ENCODE results near the gene TMEM87B. TPM values are rescaled to one million over a fixed set of nuclear protein-coding genes. Genes with fewer than 3 reads are reported as not detected.
A peak's percentile ranks its signal among the peaks of the same experiment; 100 is the strongest.

TMEM87B gene, protein sequence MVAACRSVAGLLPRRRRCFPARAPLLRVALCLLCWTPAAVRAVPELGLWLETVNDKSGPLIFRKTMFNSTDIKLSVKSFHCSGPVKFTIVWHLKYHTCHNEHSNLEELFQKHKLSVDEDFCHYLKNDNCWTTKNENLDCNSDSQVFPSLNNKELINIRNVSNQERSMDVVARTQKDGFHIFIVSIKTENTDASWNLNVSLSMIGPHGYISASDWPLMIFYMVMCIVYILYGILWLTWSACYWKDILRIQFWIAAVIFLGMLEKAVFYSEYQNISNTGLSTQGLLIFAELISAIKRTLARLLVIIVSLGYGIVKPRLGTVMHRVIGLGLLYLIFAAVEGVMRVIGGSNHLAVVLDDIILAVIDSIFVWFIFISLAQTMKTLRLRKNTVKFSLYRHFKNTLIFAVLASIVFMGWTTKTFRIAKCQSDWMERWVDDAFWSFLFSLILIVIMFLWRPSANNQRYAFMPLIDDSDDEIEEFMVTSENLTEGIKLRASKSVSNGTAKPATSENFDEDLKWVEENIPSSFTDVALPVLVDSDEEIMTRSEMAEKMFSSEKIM
- total RNA-seq (2021) (20.1 and 24.4 TPM in 2 replicates), Bru-seq, nascent RNA (percentile 90 among the genes with signal in this experiment), BruChase-seq, experiment 1, labeled RNA remaining after a 2-hour chase (percentile 93 among the genes with signal in this experiment), BruChase-seq, experiment 2, labeled RNA remaining after a 6-hour chase (percentile 85 among the genes with signal in this experiment)
- long read RNA-seq, full-length matches to known transcripts = 21 of 28 reads
- long read RNA-seq, partial matches to known transcripts = 1 of 28 reads
- long read RNA-seq, other reads (novel, unspliced or antisense) = 6 of 28 reads

DNA sequence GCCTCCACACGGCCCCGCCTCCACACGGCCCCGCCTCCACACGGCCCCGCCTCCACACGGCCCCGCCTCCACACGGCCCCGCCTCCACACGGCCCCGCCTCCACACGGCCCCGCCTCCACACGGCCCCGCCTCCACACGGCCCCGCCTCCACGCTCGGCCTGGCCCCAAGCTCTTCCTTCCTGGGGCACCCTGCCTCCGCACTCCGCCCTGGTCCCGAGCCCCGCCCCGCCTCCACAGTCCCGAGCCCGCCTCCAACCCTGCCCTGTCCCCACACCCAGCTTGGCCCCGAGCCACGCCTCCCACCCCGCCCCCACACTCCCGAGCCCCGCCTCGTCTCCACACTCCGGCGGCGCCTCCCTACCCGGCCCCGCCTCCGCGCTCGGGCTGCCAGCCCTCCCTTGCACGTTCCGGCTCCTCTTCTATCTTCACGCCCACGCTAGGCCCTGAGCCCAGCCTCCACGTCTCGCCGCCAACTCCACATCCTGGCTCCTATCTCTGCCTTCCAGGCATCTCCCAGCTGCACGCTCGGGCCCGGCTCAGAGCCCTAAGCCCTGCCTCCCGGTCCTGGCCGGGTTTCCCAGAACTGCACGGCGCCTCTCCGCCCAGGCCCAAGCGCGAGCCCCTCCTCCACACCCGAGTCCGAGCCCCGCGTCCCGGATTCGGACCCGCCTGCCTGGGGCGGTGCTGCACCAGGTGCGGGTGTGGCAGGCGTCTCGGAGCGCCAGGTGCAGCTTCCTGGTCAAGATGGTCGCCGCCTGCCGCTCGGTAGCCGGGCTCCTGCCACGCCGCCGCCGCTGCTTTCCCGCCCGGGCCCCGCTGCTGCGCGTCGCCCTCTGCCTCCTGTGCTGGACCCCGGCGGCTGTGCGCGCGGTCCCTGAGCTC lies at the start of gene TMEM87B:
Gene TMEM87B (plus strand): TSS at position 423 of the 883 bp plus-strand sequence. CDS start 323 bp downstream, at position 746.
- peaks cover 44% of the 10 kb centered on the region for H3K79me2 ChIP-seq (ENCODE audit: low read depth)
- intact Hi-C loops (cut with micrococcal nuclease; ENCODE audit: unreplicated experiment) = loop anchor here (1.0 to 10.0 kb wide), 3 partner anchors 200 to 670 kb away; partner anchors contain the start of genes CHCHD5, NT5DC4 and ZC3H8
- H2AFZ ChIP-seq = peak within 1 kb of the TSS; percentile 92
- 0 out of 2 replicates have a peak, but pooled peaks cover 7% of the 10 kb centered on the region for H3K36me3 ChIP-seq (ENCODE audit: low read depth)
- H3K9me3 ChIP-seq (ENCODE audit: insufficient read depth, low read depth) = no peaks in the 10 kb centered on the region
- no TSS peak for BruUV-seq (replicated peaks)
- H4K20me1 ChIP-seq (ENCODE audit: insufficient read depth) = peaks cover 8% of the 10 kb centered on the region; the same call in 1 of the 2 replicates
- ChIA-PET CTCF (interaction anchor here (0.6 to 1.2 kb wide), 4 partner anchors 46 to 161 kb away, joined by 3 to 5 read pairs (median 4); no protein-coding TSS in a partner anchor), POLR2A (ENCODE audit: unreplicated experiment) (interaction anchor here (0.6 to 1.0 kb wide), 3 partner anchors 9 to 528 kb away, joined by 4 to 10 read pairs (median 5); no protein-coding TSS in a partner anchor)
- peak; percentile 82 to 96 for DNase-seq
- H3K4me3 ChIP-seq = peak within 1 kb of the TSS; percentile 87
- peaks cover 30% of the 10 kb centered on the region for H3K4me1 ChIP-seq (replicated peaks; ENCODE audit: insufficient read depth)
- TF ChIP-seq, protein P1, sequence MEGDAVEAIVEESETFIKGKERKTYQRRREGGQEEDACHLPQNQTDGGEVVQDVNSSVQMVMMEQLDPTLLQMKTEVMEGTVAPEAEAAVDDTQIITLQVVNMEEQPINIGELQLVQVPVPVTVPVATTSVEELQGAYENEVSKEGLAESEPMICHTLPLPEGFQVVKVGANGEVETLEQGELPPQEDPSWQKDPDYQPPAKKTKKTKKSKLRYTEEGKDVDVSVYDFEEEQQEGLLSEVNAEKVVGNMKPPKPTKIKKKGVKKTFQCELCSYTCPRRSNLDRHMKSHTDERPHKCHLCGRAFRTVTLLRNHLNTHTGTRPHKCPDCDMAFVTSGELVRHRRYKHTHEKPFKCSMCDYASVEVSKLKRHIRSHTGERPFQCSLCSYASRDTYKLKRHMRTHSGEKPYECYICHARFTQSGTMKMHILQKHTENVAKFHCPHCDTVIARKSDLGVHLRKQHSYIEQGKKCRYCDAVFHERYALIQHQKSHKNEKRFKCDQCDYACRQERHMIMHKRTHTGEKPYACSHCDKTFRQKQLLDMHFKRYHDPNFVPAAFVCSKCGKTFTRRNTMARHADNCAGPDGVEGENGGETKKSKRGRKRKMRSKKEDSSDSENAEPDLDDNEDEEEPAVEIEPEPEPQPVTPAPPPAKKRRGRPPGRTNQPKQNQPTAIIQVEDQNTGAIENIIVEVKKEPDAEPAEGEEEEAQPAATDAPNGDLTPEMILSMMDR (conservative IDR thresholded peaks at IDR 0.05) = no peak
- no peak for TF ChIP-seq EZH2 (IDR thresholded peaks at IDR 0.05; ENCODE audit: low read depth)
- peak within 1 kb of the TSS; percentile 71 for H3K27ac ChIP-seq
- H3K9me2 ChIP-seq (ENCODE audit: insufficient read depth) = no peaks in the 10 kb centered on the region
- peaks cover 31% of the 10 kb centered on the region for H3F3A ChIP-seq (ENCODE audit: insufficient read depth, low read depth)
- H3K4me2 ChIP-seq = peak within 1 kb of the TSS; percentile 89
- H3K27me3 ChIP-seq (ENCODE audit: insufficient read depth, low read depth) = no peaks in the 10 kb centered on the region

DNA sequence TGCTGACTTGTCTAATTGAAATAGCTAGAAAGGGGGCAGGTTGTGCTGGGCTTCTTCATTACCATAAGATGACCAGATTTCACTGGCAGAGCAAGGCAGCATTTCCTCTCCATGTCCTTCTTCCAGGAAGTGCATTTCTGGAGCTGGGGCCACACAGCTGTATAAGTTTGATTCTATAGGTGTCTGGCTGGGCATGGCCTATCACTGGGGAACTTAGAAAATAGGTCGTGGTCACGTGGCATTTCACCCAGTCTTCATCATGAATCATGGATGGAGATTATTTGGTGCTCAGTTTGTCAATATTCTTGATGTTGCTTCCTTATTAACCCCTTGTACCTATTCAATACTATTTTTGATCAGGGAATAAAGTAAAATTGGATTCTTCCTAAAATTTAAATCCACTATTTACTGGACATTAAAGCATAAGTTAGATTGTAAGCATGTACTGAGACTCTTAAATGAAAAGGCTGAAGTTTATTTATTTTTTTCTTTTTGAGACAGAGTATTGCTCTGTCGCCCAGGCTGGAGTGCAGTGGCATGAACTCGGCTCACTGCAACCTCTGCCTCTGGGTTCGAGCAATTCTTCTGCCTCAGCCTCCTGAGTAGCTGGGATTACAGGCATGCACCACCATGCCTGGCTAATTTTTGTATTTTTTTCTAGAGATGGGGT lies 49.5 kb upstream of the TMEM87B start:
- no TSS peak for BruUV-seq (replicated peaks)
- no peaks in the 10 kb centered on the region for H4K20me1 ChIP-seq (ENCODE audit: insufficient read depth)
- no peaks in the 10 kb centered on the region for H3K9me3 ChIP-seq (ENCODE audit: insufficient read depth, low read depth)
- H3K79me2 ChIP-seq (ENCODE audit: low read depth) = no peaks in the 10 kb centered on the region
- intact Hi-C loops (cut with micrococcal nuclease; ENCODE audit: unreplicated experiment) = no loop called here
- DNase-seq = no peak
- ChIA-PET POLR2A (ENCODE audit: unreplicated experiment) (no interaction called here), CTCF (interaction anchor here (0.6 kb wide), 1 partner anchor 764 kb away, joined by 5 read pairs; no protein-coding TSS in a partner anchor)
- peaks cover 29% of the 10 kb centered on the region for H3K4me1 ChIP-seq (replicated peaks; ENCODE audit: insufficient read depth)
- peak overlapping the region; percentile 50; the same call in 1 of the 2 replicates for H3K4me2 ChIP-seq
- H3K27me3 ChIP-seq (ENCODE audit: insufficient read depth, low read depth) = no peaks in the 10 kb centered on the region
- peak overlapping the region; percentile 76; the same call in 1 of the 2 replicates for H3K27ac ChIP-seq
- TF ChIP-seq, protein P1 (conservative IDR thresholded peaks at IDR 0.05) = no peak
- no peak for TF ChIP-seq EZH2 (IDR thresholded peaks at IDR 0.05; ENCODE audit: low read depth)
- H3F3A ChIP-seq (ENCODE audit: insufficient read depth, low read depth) = peaks cover 23% of the 10 kb centered on the region
- no peaks in the 10 kb centered on the region for H3K36me3 ChIP-seq (ENCODE audit: low read depth)
- H3K9me2 ChIP-seq (ENCODE audit: insufficient read depth) = no peaks in the 10 kb centered on the region
- H2AFZ ChIP-seq = no peak overlapping the region
- H3K4me3 ChIP-seq = no peak overlapping the region

All from PC-9 (cell line).